CD4-positive, alpha-beta T cell treated with Interleukin-10 for 1 hour (primary cell): ENCODE data around the gene HMGXB4.

ENCODE experiments used
- DNase-seq: peaks from one replicate; pipeline ENCODE4 v3.0.0-alpha.2; 2020

HMGXB4 gene

GRCh38 chr22:35311551-35311999 is 54.3 kb downstream of the HMGXB4 start:
- DNase-seq = no peak

GRCh38 chr22:35312198-35313059 is 55.1 kb downstream of the HMGXB4 start:
- no peak for DNase-seq

- no peak for DNase-seq
Measured at GRCh38 chr22:35313311-35314121, 56.2 kb downstream of the HMGXB4 start.

GRCh38 chr22:35314161-35314942 is 57.1 kb downstream of the HMGXB4 start:
- DNase-seq = no peak

GRCh38 chr22:35315141-35315854 is 58.0 kb downstream of the HMGXB4 start:
- DNase-seq = no peak

- DNase-seq = no peak
Measured at GRCh38 chr22:35315855-35316745, 58.8 kb downstream of the HMGXB4 start.

- no peak for DNase-seq
Measured at GRCh38 chr22:35316751-35317150, 59.5 kb downstream of the HMGXB4 start.

GRCh38 chr22:35317680-35318290 is 60.5 kb downstream of the HMGXB4 start:
- no peak for DNase-seq

- no peak for DNase-seq
Measured at GRCh38 chr22:35318346-35319215, 61.3 kb downstream of the HMGXB4 start.

GRCh38 chr22:35319244-35319985 is 62.1 kb downstream of the HMGXB4 start:
- no peak for DNase-seq

- no peak for DNase-seq
Measured at GRCh38 chr22:35322126-35322525, 64.8 kb downstream of the HMGXB4 start.

- DNase-seq = no peak
Measured at GRCh38 chr22:35322893-35323292, 65.6 kb downstream of the HMGXB4 start.

- DNase-seq = no peak
Measured at GRCh38 chr22:35323305-35323704, 66.0 kb downstream of the HMGXB4 start.

- DNase-seq = no peak
Measured at GRCh38 chr22:35324067-35324466, 66.8 kb downstream of the HMGXB4 start.

GRCh38 chr22:35324762-35325161 is 67.5 kb downstream of the HMGXB4 start:
- DNase-seq = no peak

- DNase-seq = no peak
Measured at GRCh38 chr22:35325209-35325608, 67.9 kb downstream of the HMGXB4 start.

- DNase-seq = no peak
Measured at GRCh38 chr22:35326854-35327562, 69.7 kb downstream of the HMGXB4 start.

GRCh38 chr22:35327690-35328471 is 70.6 kb downstream of the HMGXB4 start:
- DNase-seq = no peak
